Stromal cell of bone marrow (primary cell): ENCODE measurements around the gene OVOL2.
"Not testable (repeated sequence)": the region's sequence is repeated elsewhere in the genome, so short reads cannot be mapped to it uniquely, and the experiment has no call there.

Experiments used
- DNase-seq: peaks from one replicate; pipeline ENCODE4 v3.0.0-alpha.2; 2012; ENCODE audit warnings: low read depth

The OVOL2 gene

GRCh38 chr20:18057994-18058349 is 256 bp upstream of the OVOL2 start:
- no peak for DNase-seq

- no peak for DNase-seq
Observed at GRCh38 chr20:18056174-18057100, 1.3 kb downstream of the OVOL2 start.

- DNase-seq = no peak
Observed at GRCh38 chr20:18055261-18055660, 2.5 kb downstream of the OVOL2 start.

- DNase-seq = no peak
Observed at GRCh38 chr20:18052856-18053255, 4.9 kb downstream of the OVOL2 start.

- DNase-seq = no peak
Observed at GRCh38 chr20:18050628-18051027, 7.1 kb downstream of the OVOL2 start.

- DNase-seq = no peak
Observed at GRCh38 chr20:18048176-18048575, 9.5 kb downstream of the OVOL2 start.

GRCh38 chr20:18046535-18046934 is 11.2 kb downstream of the OVOL2 start:
- no peak for DNase-seq

GRCh38 chr20:18042229-18042628 is 15.5 kb downstream of the OVOL2 start:
- DNase-seq = no peak

GRCh38 chr20:18041462-18041861 is 16.3 kb downstream of the OVOL2 start:
- DNase-seq = no peak

- DNase-seq = no peak
Observed at GRCh38 chr20:18039063-18039462, 18.7 kb downstream of the OVOL2 start.

GRCh38 chr20:18034039-18034438 is 23.7 kb downstream of the OVOL2 start:
- no peak for DNase-seq

- no peak for DNase-seq
Observed at GRCh38 chr20:18032977-18033892, 24.5 kb downstream of the OVOL2 start.

- DNase-seq = no peak
Observed at GRCh38 chr20:18031888-18032509, 25.7 kb downstream of the OVOL2 start.

GRCh38 chr20:18031050-18031449 is 26.7 kb downstream of the OVOL2 start:
- DNase-seq = no peak

- DNase-seq = no peak
Observed at GRCh38 chr20:18030020-18030419, 27.7 kb downstream of the OVOL2 start.

- not testable (repeated sequence) for DNase-seq
Observed at GRCh38 chr20:18027011-18027410, 30.7 kb downstream of the OVOL2 start.

GRCh38 chr20:18024606-18025127 is 33.0 kb downstream of the OVOL2 start:
- DNase-seq = no peak

GRCh38 chr20:18020931-18021330 is 36.8 kb downstream of the OVOL2 start:
- DNase-seq = no peak

- no peak for DNase-seq
Observed at GRCh38 chr20:18019068-18019467, 38.6 kb downstream of the OVOL2 start.

- DNase-seq = no peak
Observed at GRCh38 chr20:18018100-18018499, 39.6 kb downstream of the OVOL2 start.

GRCh38 chr20:18016772-18017171 is 40.9 kb downstream of the OVOL2 start:
- DNase-seq = no peak

GRCh38 chr20:18014411-18014810 is 43.3 kb downstream of the OVOL2 start:
- no peak for DNase-seq
